H1 (cell line): ENCODE results near the gene ZNFX1. TPM values are rescaled to one million over a fixed set of nuclear protein-coding genes. Genes with fewer than 3 reads are reported as not detected.
A peak's percentile ranks its signal among the peaks of the same experiment; 100 is the strongest.

Experiments
- CTCF ChIA-PET: fragments of 300-600 bp; sonication (Branson Sonifier 250); formaldehyde crosslinking; loops from one replicate; lab custom pipeline; 2021; ENCODE audit not compliant: partially characterized antibody; lab: Charles Lee
- POLR2A ChIA-PET: fragments of 300-600 bp; sonication (Branson Sonifier 250); formaldehyde crosslinking; loops from one replicate; lab custom pipeline; 2021; ENCODE audit warnings: inconsistent platforms; ENCODE audit not compliant: partially characterized antibody; lab: Charles Lee
- DNase-seq, 2 experiments: peaks; one replicate each; pipeline versions ENCODE4 v3.0.0 to v3.0.0-alpha.2; 2010 to 2022; ENCODE audit warnings: low spot score in 2 of 2, low read depth in 1 of 2, mixed read lengths in 1 of 2
- FAIRE-seq: peaks from 2 replicates; lab custom pipeline; 2011; peaks lifted over from hg19 to GRCh38; lab: Jason Lieb, UNC
- H2AFZ ChIP-seq: 2 replicates; pipeline ENCODE4 v1.8.1; 2012; ENCODE audit warnings: low read length, inconsistent platforms
- H2AK5ac ChIP-seq: 2 replicates; pipeline ENCODE4 v1.6.1; 2013; ENCODE audit warnings: low read depth, low read length
- H2BK120ac ChIP-seq: replicated peaks from 2 replicates; pipeline ENCODE3; 2013; ENCODE audit warnings: low read depth, low read length, inconsistent platforms
- H2BK12ac ChIP-seq: 2 replicates; pipeline ENCODE4 v1.6.1; 2013; ENCODE audit warnings: low read depth, low read length
- H2BK15ac ChIP-seq: 2 replicates; pipeline ENCODE4 v1.6.1; 2013; ENCODE audit warnings: low read length
- H2BK20ac ChIP-seq: 2 replicates; pipeline ENCODE4 v1.6.1; 2013; ENCODE audit warnings: low read length
- H2BK5ac ChIP-seq: 2 replicates; pipeline ENCODE4 v1.6.1; 2013; ENCODE audit warnings: low read depth, low read length
- H3K14ac ChIP-seq: 2 replicates; pipeline ENCODE4 v1.6.1; 2013; ENCODE audit warnings: inconsistent platforms; ENCODE audit not compliant: insufficient read length
- H3K18ac ChIP-seq: 2 replicates; pipeline ENCODE4 v1.6.1; 2013; ENCODE audit warnings: low read length; ENCODE audit errors: extremely low read depth
- H3K23ac ChIP-seq: 2 replicates; pipeline ENCODE4 v1.6.1; 2013; ENCODE audit warnings: inconsistent platforms; ENCODE audit not compliant: insufficient read length
- H3K23me2 ChIP-seq: 2 replicates; pipeline ENCODE4 v1.6.1; 2013; ENCODE audit warnings: low read depth, low read length
- H3K27ac ChIP-seq: 2 replicates; pipeline ENCODE4 v1.6.1; 2011; ENCODE audit warnings: low read depth, low read length, inconsistent platforms
- H3K27me3 ChIP-seq, 4 experiments: replicated peaks in 1 of 4; 1 replicate in 1 of 4; 2 replicates in 3 of 4; pipeline versions ENCODE4 v1.6.1 to v1.8.1; 2011 to 2013; ENCODE audit warnings: low read length in 3 of 4, mild to moderate bottlenecking in 3 of 4, inconsistent platforms in 2 of 4, mixed read lengths in 2 of 4, moderate library complexity in 1 of 4; ENCODE audit not compliant: control insufficient read depth in 3 of 4, insufficient read depth in 3 of 4; ENCODE audit errors: extremely low read depth in 1 of 4
- H3K36me3 ChIP-seq, 4 experiments: 2 replicates each; pipeline versions ENCODE4 v1.6.1 to v1.8.1; 2011 to 2013; ENCODE audit warnings: mild to moderate bottlenecking in 4 of 4, low read length in 3 of 4, moderate library complexity in 2 of 4, control low read depth in 1 of 4, inconsistent platforms in 1 of 4; ENCODE audit not compliant: insufficient read depth in 4 of 4, control insufficient read depth in 2 of 4
- H3K4ac ChIP-seq: replicated peaks from 2 replicates; pipeline ENCODE3; 2013; ENCODE audit warnings: low read length, low read depth, mixed read lengths, inconsistent platforms; ENCODE audit not compliant: insufficient read length
- H3K4me1 ChIP-seq, 4 experiments: replicated peaks in 1 of 4; 1 replicate in 1 of 4; 2 replicates in 3 of 4; pipeline versions ENCODE4 v1.6.1 to v1.8.1; 2011 to 2013; ENCODE audit warnings: low read length in 3 of 4, inconsistent platforms in 2 of 4, mixed read lengths in 1 of 4; ENCODE audit not compliant: insufficient read depth in 4 of 4, control insufficient read depth in 3 of 4
- H3K4me2 ChIP-seq, 2 experiments: 2 replicates each; pipeline versions ENCODE4 v1.6.1 to v1.8.1; 2011 to 2013; ENCODE audit warnings: low read depth in 2 of 2, low read length in 2 of 2, control low read depth in 1 of 2, inconsistent platforms in 1 of 2, mild to moderate bottlenecking in 1 of 2; ENCODE audit not compliant: insufficient read depth in 1 of 2
- H3K4me3 ChIP-seq, 4 experiments: fragments of 200-600, 300-600 bp in 1 of 4; sonication (generic), shearing (Covaris generic), sonication (Bioruptor Twin) in 1 of 4; 2 replicates each; pipeline versions ENCODE4 v1.5.1 to v1.8.1; 2011 to 2016; ENCODE audit warnings: low read length in 4 of 4, low read depth in 3 of 4, control low read depth in 2 of 4, inconsistent platforms in 2 of 4, mild to moderate bottlenecking in 2 of 4, mixed read lengths in 1 of 4, moderate library complexity in 1 of 4; ENCODE audit not compliant: insufficient read depth in 2 of 4; ENCODE audit errors: extremely low read depth in 1 of 4
- H3K56ac ChIP-seq: replicated peaks from 2 replicates; pipeline ENCODE3; 2013; ENCODE audit warnings: low read depth, mild to moderate bottlenecking, mixed read lengths, low read length, inconsistent platforms; ENCODE audit not compliant: insufficient read length
- H3K79me1 ChIP-seq: 2 replicates; pipeline ENCODE4 v1.6.1; 2013; ENCODE audit warnings: low read depth, low read length, control low read depth
- H3K79me2 ChIP-seq, 2 experiments: 2 replicates each; pipeline versions ENCODE4 v1.6.1 to v1.8.1; 2012 to 2013; ENCODE audit warnings: low read length in 2 of 2, mild to moderate bottlenecking in 2 of 2, inconsistent platforms in 1 of 2; ENCODE audit not compliant: insufficient read depth in 2 of 2, control insufficient read depth in 1 of 2
- H3K9ac ChIP-seq, 4 experiments: replicated peaks in 1 of 4; 1 replicate in 1 of 4; 2 replicates in 3 of 4; pipeline versions ENCODE4 v1.6.1 to v1.8.1; 2011 to 2013; ENCODE audit warnings: low read depth in 3 of 4, low read length in 3 of 4, control low read depth in 2 of 4, mild to moderate bottlenecking in 2 of 4, moderate library complexity in 2 of 4, inconsistent platforms in 1 of 4; ENCODE audit errors: extremely low read depth in 1 of 4
- H3K9me3 ChIP-seq, 2 experiments: 2 replicates each; pipeline versions ENCODE4 v1.6.1 to v1.8.1; 2012 to 2013; ENCODE audit warnings: mild to moderate bottlenecking in 2 of 2, moderate library complexity in 2 of 2, control low read depth in 1 of 2, inconsistent platforms in 1 of 2, low read depth in 1 of 2, low read length in 1 of 2, mixed read lengths in 1 of 2; ENCODE audit not compliant: insufficient read depth in 2 of 2
- H4K20me1 ChIP-seq, 2 experiments: replicated peaks in 1 of 2; 2 replicates each; pipeline versions ENCODE3 to v1.8.1; 2011 to 2013; ENCODE audit warnings: inconsistent platforms in 2 of 2, low read length in 2 of 2, mild to moderate bottlenecking in 1 of 2; ENCODE audit not compliant: insufficient read depth in 2 of 2, control insufficient read depth in 1 of 2
- H4K5ac ChIP-seq: 2 replicates; pipeline ENCODE4 v1.6.1; 2013; ENCODE audit warnings: low read length, low read depth, mixed read lengths, inconsistent platforms; ENCODE audit not compliant: insufficient read length
- H4K8ac ChIP-seq: 2 replicates; pipeline ENCODE4 v1.8.0; 2013; ENCODE audit warnings: mild to moderate bottlenecking, moderate library complexity, low read length, inconsistent platforms; ENCODE audit not compliant: insufficient read depth; ENCODE audit errors: extremely low read depth
- H4K91ac ChIP-seq: replicated peaks from 2 replicates; pipeline ENCODE3; 2013; ENCODE audit warnings: low read length, mixed read lengths, inconsistent platforms; ENCODE audit not compliant: insufficient read length
- CTCF ChIP-seq, 3 experiments: IDR thresholded peaks; 1 replicate in 2 of 3; 2 replicates in 1 of 3; pipeline versions ENCODE4 v1.5.1 to v1.6.1; 2011; ENCODE audit warnings: low read length in 3 of 3, mild to moderate bottlenecking in 3 of 3, inconsistent platforms in 2 of 3, low read depth in 1 of 3, moderate library complexity in 1 of 3; ENCODE audit not compliant: insufficient read depth in 1 of 3; ENCODE audit errors: control extremely low read depth in 1 of 3
- SIRT6 ChIP-seq: IDR thresholded peaks from one replicate; pipeline ENCODE4 v1.7.1; 2012; ENCODE audit warnings: low read length, inconsistent platforms
- TAF1 ChIP-seq: IDR thresholded peaks from 2 replicates; pipeline ENCODE4 v1.6.1; 2011; ENCODE audit warnings: mild to moderate bottlenecking, low read depth, low read length
- TCF12 ChIP-seq: IDR thresholded peaks from 2 replicates; pipeline ENCODE4 v1.6.1; 2011; ENCODE audit warnings: low read depth, mild to moderate bottlenecking, low read length
- WGBS, 2 experiments: shearing (Covaris generic) in 1 of 2; methylation state at CpG; one replicate each; pipeline versions ENCODE4 v1.1.6 to v1.1.7; 2013 to 2015; ENCODE audit warnings: low lambda C conversion rate in 2 of 2, mixed read lengths in 2 of 2, inconsistent platforms in 1 of 2, low coverage in 1 of 2, missing lambda C conversion rate in 1 of 2; ENCODE audit not compliant: insufficient replicate concordance in 2 of 2, insufficient coverage in 1 of 2, insufficient read length in 1 of 2; ENCODE audit errors: extremely low coverage in 1 of 2, missing lambda C conversion rate in 1 of 2; 5-methylcytosine and 5-hydroxymethylcytosine counted together
- polyA plus RNA-seq, 7 experiments: library from polyadenylated mRNA; depleted of rRNA in 3 of 7; stranded (reverse) in 5 of 7; unstranded in 2 of 7; fragments of >200 nt in 5 of 7; fragments of 200-250 nt in 2 of 7; gene quantifications; 1 replicate in 5 of 7; 2 replicates in 1 of 7; 4 replicates in 1 of 7; pipeline versions ENCODE4 v1.2.1 to v1.2.3, GENCODE V29; 2011 to 2013; ENCODE audit warnings: missing spikeins in 2 of 7, mixed read lengths in 2 of 7
- total RNA-seq: library from RNA; stranded (reverse); fragmentation: NEBNext Ultra II Directional; extraction: Animal tissue kit (Norgen Biotek cat#: 25700); gene quantifications from 2 replicates; pipeline ENCODE4 v1.2.1, GENCODE V29; 2021

The ZNFX1 gene
- total and polyA plus RNA-seq, 2 of the 8 experiments (the other 6 are each of a cell fraction or from before 2014, with no cell fraction given), result 3.1 to 11.3 TPM

DNA sequence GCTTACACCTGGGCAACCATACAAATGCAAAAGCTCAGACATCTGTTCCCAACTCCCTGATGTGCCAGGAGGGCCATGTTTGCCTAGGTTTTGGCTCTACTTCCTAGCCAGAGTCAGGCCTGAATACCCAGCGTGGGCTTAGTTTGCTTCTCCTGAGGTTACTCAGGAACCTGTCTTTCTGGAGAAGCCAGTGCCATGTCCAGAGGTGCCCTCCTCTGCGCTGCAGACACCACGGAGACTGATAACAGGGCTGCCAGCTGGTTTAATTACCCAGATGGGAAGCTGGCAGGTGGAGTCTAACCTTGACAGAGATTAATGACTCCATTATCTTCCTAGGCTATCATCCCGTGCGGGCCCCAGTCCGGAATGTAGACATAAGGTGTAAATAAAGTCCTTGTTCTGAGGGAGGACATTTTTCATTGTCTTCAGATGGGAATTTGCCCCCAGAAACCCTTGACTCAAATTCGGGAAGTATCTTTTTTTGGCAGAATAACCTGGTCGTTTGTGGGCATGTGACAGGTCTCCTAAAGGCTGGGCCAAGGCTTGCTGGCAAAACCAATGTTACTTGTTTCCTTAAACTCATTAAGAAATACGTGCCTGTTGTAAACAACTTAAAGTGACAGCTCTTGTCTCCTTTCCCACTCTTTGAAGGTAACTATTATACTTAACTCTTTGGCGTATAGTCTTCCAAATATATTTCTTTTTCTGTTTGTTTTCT, 29.2 kb upstream of the ZNFX1 start:
- Histone ChIP-seq H3K4me2 (peak overlapping the region; percentile 13 to 25), H3K14ac (no peak overlapping the region), H3K79me1 (no peaks in the 10 kb centered on the region), H4K91ac (no peak overlapping the region), H3K56ac (no peak overlapping the region), H3K9ac (no peak overlapping the region), H2AK5ac (no peak overlapping the region), H3K27me3 (no peaks in the 10 kb centered on the region; a peak in 1 of 7 replicates), H3K4me3 (no peak overlapping the region), H2BK12ac (no peak overlapping the region), H4K5ac (no peak overlapping the region), H2BK15ac (no peak overlapping the region), H3K18ac (no peak overlapping the region), H4K8ac (no peak overlapping the region), H2BK5ac (no peak overlapping the region), H2BK120ac (no peak overlapping the region), H2AFZ (peak overlapping the region; percentile 2; the same call in 1 of the 2 replicates), H3K23me2 (no peaks in the 10 kb centered on the region), H4K20me1 (no peaks in the 10 kb centered on the region), H3K27ac (no peak overlapping the region), H3K4ac (no peak overlapping the region), H3K36me3 (no peaks in the 10 kb centered on the region), H3K9me3 (no peaks in the 10 kb centered on the region), H3K79me2 (no peaks in the 10 kb centered on the region), H2BK20ac (no peak overlapping the region), H3K23ac (no peak overlapping the region), H3K4me1 (peaks cover 5 to 9% (median 7%) of the 10 kb centered on the region in 4 experiments; a peak in 5 of 7 replicates)
- ChIA-PET CTCF (interaction anchor here (0.6 to 2.3 kb wide), 6 partner anchors 13 to 862 kb away, joined by 3 to 12 read pairs (median 3); no protein-coding TSS in a partner anchor), POLR2A (interaction anchor here (0.6 to 41.0 kb wide), 3 partner anchors 23 to 1369 kb away, joined by 3 to 1132 read pairs (median 3); partner anchors contain the start of gene ZNFX1)
- WGBS, 2 experiments, result 80% methylated on average over 10 of the region's 10 CpGs; no CpG with 5 or more reads in 1 of the 2 experiments
- no peak for FAIRE-seq
- TF ChIP-seq CTCF (IDR thresholded peaks at IDR 0.05; ENCODE audit: control extremely low read depth in 1 of 3, insufficient read depth in 1 of 3, low read depth in 1 of 3, low read length in 3 of 3) (no peak), TAF1 (no peak), SIRT6 (no peak), TCF12 (0 out of 2 replicates have a peak, but pooled peaks have one; percentile 38)
- DNase-seq, result no peak
